Liver (tissue), 9 donors: ENCODE data around the gene CPO. TPM values are rescaled to one million over a fixed set of nuclear protein-coding genes. Genes with fewer than 3 reads are reported as not detected.

Experiments used
- DNase-seq: peaks from one replicate; pipeline ENCODE4 v3.0.0-alpha.2; 2017; ENCODE audit warnings: low spot score
- H3K27ac ChIP-seq, 2 donors: one replicate each; pipeline ENCODE4 v1.7.0; 2013; ENCODE audit warnings: inconsistent platforms in 2 of 2, low read length in 2 of 2, control low read depth in 1 of 2, low read depth in 1 of 2, mild to moderate bottlenecking in 1 of 2
- H3K27me3 ChIP-seq, 4 donors: one replicate each; pipeline versions ENCODE4 v1.6.1 to v1.7.0; 2013; ENCODE audit warnings: low read length in 3 of 4, inconsistent platforms in 1 of 4, mild to moderate bottlenecking in 1 of 4, moderate library complexity in 1 of 4; ENCODE audit not compliant: control insufficient read depth in 4 of 4, insufficient read depth in 4 of 4
- H3K36me3 ChIP-seq, 4 donors: one replicate each; pipeline versions ENCODE4 v1.6.1 to v1.7.0; 2013; ENCODE audit warnings: low read length in 3 of 4, mild to moderate bottlenecking in 3 of 4, low read depth in 1 of 4, moderate library complexity in 1 of 4; ENCODE audit not compliant: control insufficient read depth in 4 of 4, insufficient read depth in 3 of 4
- H3K4me1 ChIP-seq, 4 donors: one replicate each; pipeline versions ENCODE4 v1.6.1 to v1.7.0; 2013; ENCODE audit warnings: low read length in 3 of 4, mild to moderate bottlenecking in 3 of 4, moderate library complexity in 1 of 4; ENCODE audit not compliant: control insufficient read depth in 4 of 4, insufficient read depth in 4 of 4
- H3K4me3 ChIP-seq, 3 donors: one replicate each; pipeline versions ENCODE4 v1.6.1 to v1.7.0; 2013; ENCODE audit warnings: low read length in 3 of 3, control low read depth in 1 of 3, low read depth in 1 of 3, mild to moderate bottlenecking in 1 of 3
- H3K9ac ChIP-seq, 2 donors: one replicate each; pipeline ENCODE4 v1.7.0; 2013; ENCODE audit warnings: low read length in 2 of 2, mild to moderate bottlenecking in 2 of 2, moderate library complexity in 2 of 2, control low read depth in 1 of 2, low read depth in 1 of 2
- H3K9me3 ChIP-seq, 4 donors: one replicate each; pipeline versions ENCODE4 v1.6.1 to v1.7.0; 2013; ENCODE audit warnings: low read length in 3 of 4; ENCODE audit not compliant: control insufficient read depth in 4 of 4
- ATF3 ChIP-seq: IDR thresholded peaks from 2 replicates; pipeline ENCODE4 v1.6.1; 2016; ENCODE audit warnings: antibody characterized with exemption
- CTCF ChIP-seq: fragments of 150-350 bp; IDR thresholded peaks from 2 replicates; pipeline ENCODE4 v1.5.1; 2017; ENCODE audit warnings: improper control_type of control experiment, low read depth, low read length; ENCODE audit not compliant: missing input control
- EGR1 ChIP-seq, 2 donors: IDR thresholded peaks; 2 replicates each; pipeline ENCODE4 v1.6.1; 2016 to 2018; ENCODE audit warnings: antibody characterized with exemption in 2 of 2, low read depth in 2 of 2
- FOXA1 ChIP-seq: IDR thresholded peaks from 2 replicates; pipeline ENCODE4 v1.6.1; 2016; ENCODE audit warnings: antibody characterized with exemption
- FOXA2 ChIP-seq: IDR thresholded peaks from 2 replicates; pipeline ENCODE4 v1.6.1; 2016; ENCODE audit warnings: antibody characterized with exemption
- GABPA ChIP-seq, 2 donors: IDR thresholded peaks in 1 of 2; conservative IDR thresholded peaks in 1 of 2; 2 replicates each; pipeline ENCODE4 v1.6.1; 2016; ENCODE audit warnings: antibody characterized with exemption in 2 of 2, mild to moderate bottlenecking in 1 of 2, moderate library complexity in 1 of 2
- HNF4A ChIP-seq, 2 donors: conservative IDR thresholded peaks; 2 replicates each; pipeline ENCODE4 v1.6.1; 2016; ENCODE audit warnings: antibody characterized with exemption in 2 of 2, mild to moderate bottlenecking in 2 of 2
- HNF4G ChIP-seq: IDR thresholded peaks from 2 replicates; pipeline ENCODE4 v1.6.1; 2016; ENCODE audit warnings: antibody characterized with exemption
- JUND ChIP-seq, 2 donors: IDR thresholded peaks; 2 replicates each; pipeline ENCODE4 v1.6.1; 2016; ENCODE audit warnings: antibody characterized with exemption in 2 of 2
- MAX ChIP-seq: IDR thresholded peaks from 2 replicates; pipeline ENCODE4 v1.6.1; 2016; ENCODE audit warnings: antibody characterized with exemption
- NR2F2 ChIP-seq: IDR thresholded peaks from 2 replicates; pipeline ENCODE4 v1.6.1; 2016; ENCODE audit warnings: antibody characterized with exemption
- RAD21 ChIP-seq, 2 donors: IDR thresholded peaks; 2 replicates each; pipeline ENCODE4 v1.6.1; 2016; ENCODE audit warnings: antibody characterized with exemption in 2 of 2, mild to moderate bottlenecking in 2 of 2
- REST ChIP-seq: IDR thresholded peaks from 2 replicates; pipeline ENCODE4 v1.6.1; 2016; ENCODE audit warnings: antibody characterized with exemption, mild to moderate bottlenecking
- RXRA ChIP-seq, 2 donors: IDR thresholded peaks; 2 replicates each; pipeline ENCODE4 v1.6.1; 2017 to 2018; ENCODE audit warnings: antibody characterized with exemption in 2 of 2, mild to moderate bottlenecking in 1 of 2
- SP1 ChIP-seq: IDR thresholded peaks from 2 replicates; pipeline ENCODE4 v1.6.1; 2018; ENCODE audit warnings: antibody characterized with exemption, mild to moderate bottlenecking
- TAF1 ChIP-seq: conservative IDR thresholded peaks from 2 replicates; pipeline ENCODE4 v1.6.1; 2016; ENCODE audit warnings: antibody characterized with exemption, mild to moderate bottlenecking
- YY1 ChIP-seq: IDR thresholded peaks from 2 replicates; pipeline ENCODE4 v1.6.1; 2016; ENCODE audit warnings: antibody characterized with exemption, mild to moderate bottlenecking
- ZBTB33 ChIP-seq: IDR thresholded peaks from 2 replicates; pipeline ENCODE4 v1.6.1; 2016; ENCODE audit warnings: antibody characterized with exemption
- WGBS: extraction: QIAGEN DNeasy Blood & Tissue Kit; methylation state at CpG from one replicate; pipeline ENCODE4 v1.1.7; 2013; 5-methylcytosine and 5-hydroxymethylcytosine counted together
- polyA plus RNA-seq, 2 donors: library from polyadenylated mRNA; stranded (reverse) in 1 of 2; unstranded in 1 of 2; fragments of 200-250 nt in 1 of 2; fragments of >200 nt in 1 of 2; fragmentation: Nextera tagmentation in 1 of 2; extraction: Ambion mirVana in 1 of 2; gene quantifications; one replicate each; pipeline versions ENCODE4 v1.2.1 to v1.2.3, GENCODE V29; 2013 to 2015
- total RNA-seq, 2 donors: library from RNA; depleted of rRNA; stranded (reverse); fragments of >200 nt; gene quantifications; one replicate each; pipeline ENCODE4 v1.2.3, GENCODE V29; 2014
- donor health status: healthy.
- donor health status: healthy.
- donor health status: healthy.
- donor health status: healthy.
- donor health status: healthy.

The CPO gene
- total and polyA plus RNA-seq, 4 donors, result 0.07 to 0.31 (median 0.25) TPM; not detected in 1

GRCh38 chr2:206981086-206981674 is 41.9 kb downstream of the CPO start:
- no peak for DNase-seq
- no peak overlapping the region for H3K9ac ChIP-seq
- no peak overlapping the region for H3K27ac ChIP-seq
- no peaks in the 10 kb centered on the region for H3K4me1 ChIP-seq
- H3K9me3 ChIP-seq, result no peaks in the 10 kb centered on the region
- WGBS, result 78% methylated on average over 12 of the region's 12 CpGs
- H3K27me3 ChIP-seq, result peaks cover 0 to 3% (median 0%) of the 10 kb centered on the region in 4 donors
- H3K36me3 ChIP-seq, result no peaks in the 10 kb centered on the region
- no peak overlapping the region for H3K4me3 ChIP-seq
- TF ChIP-seq CTCF (no peak), NR2F2 (no peak), HNF4G (no peak), RXRA (IDR thresholded peaks at IDR 0.05) (no peak), SP1 (no peak), EGR1 (IDR thresholded peaks at IDR 0.05; ENCODE audit: low read depth in 2 of 2) (no peak), TAF1 (no peak), ATF3 (no peak), JUND (IDR thresholded peaks at IDR 0.05) (no peak), YY1 (no peak), FOXA2 (no peak), GABPA (IDR thresholded peaks at IDR 0.05 in 1 of 2, conservative IDR thresholded peaks at IDR 0.05 in 1 of 2) (no peak), MAX (no peak), RAD21 (IDR thresholded peaks at IDR 0.05) (no peak)

GRCh38 chr2:206981739-206982340 is 42.5 kb downstream of the CPO start:
- WGBS, result 54% methylated on average over 8 of the region's 8 CpGs
- DNase-seq, result peak; percentile 45
- Histone ChIP-seq H3K27ac (no peak overlapping the region), H3K36me3 (no peaks in the 10 kb centered on the region), H3K4me1 (no peaks in the 10 kb centered on the region), H3K4me3 (no peak overlapping the region), H3K9me3 (no peaks in the 10 kb centered on the region), H3K9ac (no peak overlapping the region), H3K27me3 (peaks cover 0 to 3% (median 0%) of the 10 kb centered on the region in 4 donors)
- TF ChIP-seq JUND (IDR thresholded peaks at IDR 0.05) (no peak), FOXA2 (no peak), RXRA (IDR thresholded peaks at IDR 0.05) (no peak), HNF4G (no peak), NR2F2 (no peak), GABPA (IDR thresholded peaks at IDR 0.05 in 1 of 2, conservative IDR thresholded peaks at IDR 0.05 in 1 of 2) (no peak), RAD21 (IDR thresholded peaks at IDR 0.05) (peak; percentile 91), REST (no peak), YY1 (no peak), TAF1 (no peak), HNF4A (conservative IDR thresholded peaks at IDR 0.05) (no peak), FOXA1 (no peak), CTCF (peak; percentile 64), SP1 (no peak), ATF3 (no peak), EGR1 (IDR thresholded peaks at IDR 0.05; ENCODE audit: low read depth in 2 of 2) (no peak), ZBTB33 (no peak)
